Stimulated activated CD4-positive, alpha-beta T cell treated with anti-CD3 and anti-CD28 coated beads, TNF-alpha, amount 100 ng/mL, for 1 hour (primary cell): Measurements from ENCODE around the gene PAK2.
"Not testable (repeated sequence)": the region's sequence is repeated elsewhere in the genome, so short reads cannot be mapped to it uniquely, and the experiment has no call there.

ENCODE experiments used
- DNase-seq, 3 donors: peaks; one replicate each; pipeline ENCODE4 v3.0.0-alpha.2; 2020; ENCODE audit warnings: low read depth in 3 of 3, low spot score in 1 of 3

PAK2 gene

GRCh38 chr3:196842567-196843434 is 103.1 kb downstream of the PAK2 start:
- no peak for DNase-seq

- no peak for DNase-seq
Measured at GRCh38 chr3:196843435-196844110, 103.9 kb downstream of the PAK2 start.

- DNase-seq, result not testable (repeated sequence)
Measured at GRCh38 chr3:196844235-196845219, 104.9 kb downstream of the PAK2 start.

GRCh38 chr3:196848375-196848774 is 108.7 kb downstream of the PAK2 start:
- not testable (repeated sequence) for DNase-seq

- no peak for DNase-seq
Measured at GRCh38 chr3:196849180-196849741, 109.6 kb downstream of the PAK2 start.

GRCh38 chr3:196863000-196863399 is 123.3 kb downstream of the PAK2 start:
- DNase-seq, result not testable (repeated sequence)

- DNase-seq, result no peak
Measured at GRCh38 chr3:196867155-196867506, 127.5 kb downstream of the PAK2 start.

GRCh38 chr3:196867507-196868296 is 128.0 kb downstream of the PAK2 start, which contains the start of gene SENP5:
Gene SENP5, plus strand, starts transcription at chr3:196867920. Its CDS starts 17,262 bp downstream, at chr3:196885182.
- peak; percentile 55 to 86 (median 72) for DNase-seq

GRCh38 chr3:196868297-196868661 is 128.6 kb downstream of the PAK2 start:
- DNase-seq, result no peak

GRCh38 chr3:196872316-196872715 is 132.7 kb downstream of the PAK2 start:
- DNase-seq, result no peak

- not testable (repeated sequence) for DNase-seq
Measured at GRCh38 chr3:196874511-196875094, 134.9 kb downstream of the PAK2 start.

- no peak for DNase-seq
Measured at GRCh38 chr3:196875258-196875657, 135.6 kb downstream of the PAK2 start.
